Esophagus muscularis mucosa (tissue), 4 donors: Measurements from ENCODE around the gene MARCO. TPM values are rescaled to one million over a fixed set of nuclear protein-coding genes. Genes with fewer than 3 reads are reported as not detected.
"Not testable (repeated sequence)": the region's sequence is repeated elsewhere in the genome, so short reads cannot be mapped to it uniquely, and the experiment has no call there.

Experiments
- DNase-seq: peaks from one replicate; pipeline ENCODE4 v3.0.0-alpha.2; 2017; ENCODE audit errors: extremely low spot score
- H3K27ac ChIP-seq, 4 donors: fragments of 200-600 bp; sonication (generic); replicated peaks in 1 of 4; 1 replicate in 3 of 4; 2 replicates in 1 of 4; pipeline ENCODE4 v1.5.1; 2016 to 2019; ENCODE audit warnings: mild to moderate bottlenecking in 1 of 4
- H3K27me3 ChIP-seq, 4 donors: fragments of 200-600 bp; sonication (generic); one replicate each; pipeline versions ENCODE4 v1.5.1 to v1.6.0; 2016 to 2019
- H3K36me3 ChIP-seq, 4 donors: fragments of 200-600 bp; sonication (generic); one replicate each; pipeline ENCODE4 v1.5.1; 2016 to 2019
- H3K4me1 ChIP-seq, 4 donors: fragments of 200-600 bp; sonication (generic); one replicate each; pipeline ENCODE4 v1.5.1; 2016 to 2019
- H3K4me3 ChIP-seq, 4 donors: fragments of 200-600 bp; sonication (generic); 1 replicate in 2 of 4; 2 replicates in 2 of 4; pipeline ENCODE4 v1.5.1; 2016 to 2019; ENCODE audit warnings: mild to moderate bottlenecking in 4 of 4, moderate library complexity in 1 of 4
- H3K9me3 ChIP-seq, 4 donors: fragments of 200-600 bp; sonication (generic); 1 replicate in 3 of 4; 2 replicates in 1 of 4; pipeline ENCODE4 v1.5.1; 2016 to 2019
- EP300 ChIP-seq: sonication (generic); formaldehyde crosslinking; IDR thresholded peaks from one replicate; pipeline ENCODE4 v1.6.1; 2017; ENCODE audit warnings: antibody characterized with exemption
- POLR2A ChIP-seq: fragments of 450-650 bp; IDR thresholded peaks from one replicate; pipeline ENCODE4 v1.6.1; 2017; ENCODE audit warnings: antibody characterized with exemption, moderate library complexity, mild to moderate bottlenecking, low read depth
- POLR2AphosphoS5 ChIP-seq, 2 donors: sonication (generic); formaldehyde crosslinking; IDR thresholded peaks; one replicate each; pipeline ENCODE4 v1.6.1; 2017; ENCODE audit warnings: antibody characterized with exemption in 2 of 2
- WGBS: methylation state at CpG from one replicate; pipeline ENCODE4 v1.1.5; 2018; 5-methylcytosine and 5-hydroxymethylcytosine counted together
- intact Hi-C: fragments of 100-400 bp; cut with DNase I; formaldehyde crosslinking; loops from one replicate; pipeline ENCODE4 v1.15.1; 2023
- total RNA-seq, 4 donors: library from RNA; depleted of rRNA; stranded (reverse); fragments of >200 nt; gene quantifications; one replicate each; pipeline versions ENCODE4 v1.1.0 to v1.2.1, GENCODE V29; 2016
- TF ChIP-seq, protein P1 (sequence below), 3 experiments: fragments of 200-600 bp in 2 of 3; fragments of 450-650 bp in 1 of 3; sonication (generic) in 2 of 3; IDR thresholded peaks; one replicate each; pipeline ENCODE4 v1.5.1; 2017 to 2019; ENCODE audit warnings: antibody characterized with exemption in 3 of 3, mild to moderate bottlenecking in 2 of 3, moderate library complexity in 1 of 3

Gene MARCO
- total RNA-seq, 4 donors from 2014 or later = 7.3 to 19.8 (median 12.9) TPM

DNA sequence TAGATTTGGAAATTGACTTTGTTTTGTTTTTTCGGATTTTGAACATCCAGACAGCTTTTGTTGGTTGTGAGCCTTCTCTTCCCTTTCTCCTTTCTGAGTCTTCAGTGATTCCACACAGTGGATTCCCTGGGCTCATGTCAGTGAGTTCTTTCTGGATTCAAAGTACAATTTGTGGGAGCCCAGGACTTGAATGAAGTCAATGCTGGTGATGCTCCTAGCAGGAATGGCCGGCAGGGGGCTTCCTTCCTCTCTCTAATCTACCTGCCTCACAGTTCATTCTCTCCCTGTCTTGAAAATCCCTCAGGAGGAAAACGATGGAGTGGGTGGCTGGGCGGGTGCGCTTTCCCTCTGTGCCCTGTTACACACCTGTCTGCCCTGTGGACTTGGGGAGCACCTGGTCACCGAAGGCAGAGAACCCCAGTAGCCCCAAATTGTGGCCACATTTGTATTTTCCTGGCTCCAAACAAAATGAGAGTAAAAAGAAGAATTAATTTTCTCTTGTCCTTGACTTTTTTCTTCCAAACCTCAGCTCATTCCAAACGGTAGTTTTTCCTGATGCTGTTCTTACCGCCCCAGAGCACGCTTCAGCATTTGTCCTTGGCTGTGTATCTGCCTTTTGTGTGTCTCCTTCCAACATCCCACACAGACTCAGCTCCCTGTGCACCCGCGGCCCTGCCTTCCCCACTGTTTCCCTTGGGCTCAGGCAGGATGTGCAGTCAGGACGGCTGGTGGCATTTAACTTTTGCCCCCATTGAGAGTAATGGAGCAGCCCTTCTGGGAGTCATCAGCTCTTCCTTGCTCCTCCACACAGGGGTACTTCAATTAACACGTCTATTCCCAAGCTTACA is 86.6 kb downstream of the MARCO start:
- H3K36me3 ChIP-seq = no peaks in the 10 kb centered on the region
- H3K27ac ChIP-seq = no peak overlapping the region
- peaks cover 0 to 30% (median 0%) of the 10 kb centered on the region in 4 donors for H3K27me3 ChIP-seq
- TF ChIP-seq POLR2AphosphoS5 (IDR thresholded peaks at IDR 0.05) (no peak), POLR2A (no peak), EP300 (no peak)
- TF ChIP-seq, protein P1, sequence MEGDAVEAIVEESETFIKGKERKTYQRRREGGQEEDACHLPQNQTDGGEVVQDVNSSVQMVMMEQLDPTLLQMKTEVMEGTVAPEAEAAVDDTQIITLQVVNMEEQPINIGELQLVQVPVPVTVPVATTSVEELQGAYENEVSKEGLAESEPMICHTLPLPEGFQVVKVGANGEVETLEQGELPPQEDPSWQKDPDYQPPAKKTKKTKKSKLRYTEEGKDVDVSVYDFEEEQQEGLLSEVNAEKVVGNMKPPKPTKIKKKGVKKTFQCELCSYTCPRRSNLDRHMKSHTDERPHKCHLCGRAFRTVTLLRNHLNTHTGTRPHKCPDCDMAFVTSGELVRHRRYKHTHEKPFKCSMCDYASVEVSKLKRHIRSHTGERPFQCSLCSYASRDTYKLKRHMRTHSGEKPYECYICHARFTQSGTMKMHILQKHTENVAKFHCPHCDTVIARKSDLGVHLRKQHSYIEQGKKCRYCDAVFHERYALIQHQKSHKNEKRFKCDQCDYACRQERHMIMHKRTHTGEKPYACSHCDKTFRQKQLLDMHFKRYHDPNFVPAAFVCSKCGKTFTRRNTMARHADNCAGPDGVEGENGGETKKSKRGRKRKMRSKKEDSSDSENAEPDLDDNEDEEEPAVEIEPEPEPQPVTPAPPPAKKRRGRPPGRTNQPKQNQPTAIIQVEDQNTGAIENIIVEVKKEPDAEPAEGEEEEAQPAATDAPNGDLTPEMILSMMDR (IDR thresholded peaks at IDR 0.05) = peak in 1 of 3 experiments; percentile 9
- no peaks in the 10 kb centered on the region for H3K4me1 ChIP-seq
- peak; percentile 75 for DNase-seq
- no peaks in the 10 kb centered on the region for H3K9me3 ChIP-seq
- 57% methylated on average over 13 of the region's 13 CpGs for WGBS
- intact Hi-C loops = no loop called here
- H3K4me3 ChIP-seq = no peak overlapping the region

DNA sequence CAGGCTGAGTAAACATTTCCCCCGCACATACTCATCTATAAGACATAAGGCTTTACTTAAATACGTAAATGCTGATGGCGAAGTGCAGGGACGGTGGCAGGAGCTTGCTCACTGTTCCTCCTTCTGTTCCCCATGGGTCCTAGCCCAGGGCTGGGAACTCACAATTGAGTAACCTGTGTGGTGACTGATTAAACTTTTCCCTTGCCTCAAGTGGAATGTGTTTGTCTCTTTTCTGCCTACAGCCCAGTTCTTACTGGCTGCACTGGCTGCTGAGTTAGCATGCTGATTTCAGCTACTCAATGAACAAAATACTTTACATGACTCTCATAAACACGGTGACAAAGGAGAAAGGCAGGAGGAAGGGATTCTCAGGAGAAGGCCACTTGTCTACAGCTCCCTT is 87.3 kb downstream of the MARCO start:
- peaks cover 0 to 3% (median under 1%) of the 10 kb centered on the region in 4 donors for H3K9me3 ChIP-seq
- WGBS = 65% methylated on average over 5 of the region's 5 CpGs
- intact Hi-C loops = no loop called here
- no peak overlapping the region for H3K4me3 ChIP-seq
- H3K27me3 ChIP-seq = peaks cover 0 to 24% (median 0%) of the 10 kb centered on the region in 4 donors
- H3K4me1 ChIP-seq = no peaks in the 10 kb centered on the region
- TF ChIP-seq EP300 (no peak), POLR2AphosphoS5 (IDR thresholded peaks at IDR 0.05) (no peak), POLR2A (no peak)
- TF ChIP-seq, protein P1 (IDR thresholded peaks at IDR 0.05) = no peak
- DNase-seq = no peak
- H3K36me3 ChIP-seq = no peaks in the 10 kb centered on the region
- H3K27ac ChIP-seq = no peak overlapping the region

DNA sequence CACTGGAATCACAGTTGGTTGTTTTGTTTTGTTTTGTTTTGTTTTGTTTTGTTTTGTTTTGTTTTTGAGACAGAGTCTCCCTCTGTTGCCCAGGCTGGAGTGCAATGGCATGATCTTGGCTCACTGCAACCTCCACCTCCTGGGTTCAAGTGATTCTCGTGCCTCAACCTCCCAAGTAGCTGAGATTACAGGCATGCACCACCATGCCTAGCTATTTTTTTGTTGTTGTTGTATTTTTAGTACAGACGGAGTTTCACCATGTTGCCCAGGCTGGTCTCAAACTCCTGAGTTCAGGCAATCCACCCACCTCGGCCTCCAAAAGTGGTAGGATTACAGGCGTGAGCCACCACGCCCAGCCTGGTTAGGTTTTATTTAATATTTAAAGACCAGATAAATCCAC is 95.9 kb downstream of the MARCO start:
- H3K27ac ChIP-seq, H3K4me3 ChIP-seq, H3K36me3 ChIP-seq, H3K4me1 ChIP-seq, DNase-seq, intact Hi-C loops, H3K27me3 ChIP-seq: not testable (repeated sequence)
- H3K9me3 ChIP-seq = peaks cover 0 to 21% (median 9%) of the 10 kb centered on the region in 4 donors
- 73% methylated on average over 5 of the region's 5 CpGs for WGBS

DNA sequence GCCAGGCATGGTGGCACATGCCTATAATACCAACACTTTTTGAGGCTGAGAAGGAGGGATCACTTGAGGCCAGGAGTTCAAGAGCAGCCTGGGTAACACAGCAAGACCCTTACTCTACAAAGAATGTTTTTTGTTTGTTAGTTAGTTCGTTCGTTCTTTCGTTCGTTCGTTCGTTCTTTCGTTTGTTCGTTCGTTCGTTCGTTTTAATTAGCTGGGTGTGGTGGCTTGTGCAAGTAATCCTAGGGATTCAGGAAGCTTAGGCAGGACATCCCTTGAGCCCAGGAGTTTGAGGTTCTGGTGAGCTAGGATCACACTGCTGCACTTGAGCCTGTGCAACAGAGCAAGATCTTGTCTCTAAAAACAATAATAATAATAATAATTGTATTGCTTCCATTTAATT is 98.7 kb downstream of the MARCO start:
- H3K27me3 ChIP-seq = peaks cover 0 to 5% (median 0%) of the 10 kb centered on the region in 4 donors
- WGBS = 89% methylated on average over 11 of the region's 11 CpGs
- peak; percentile 70 for DNase-seq
- no peak overlapping the region for H3K27ac ChIP-seq
- intact Hi-C loops = no loop called here
- no peak overlapping the region for H3K4me3 ChIP-seq
- H3K4me1 ChIP-seq = no peaks in the 10 kb centered on the region
- no peaks in the 10 kb centered on the region for H3K36me3 ChIP-seq
- TF ChIP-seq POLR2A (no peak), POLR2AphosphoS5 (IDR thresholded peaks at IDR 0.05) (no peak), EP300 (no peak)
- TF ChIP-seq, protein P1 (IDR thresholded peaks at IDR 0.05) = no peak
- peaks cover 0 to 19% (median 5%) of the 10 kb centered on the region in 4 donors for H3K9me3 ChIP-seq

Other genes with a start within 250 kb of the MARCO start
- gene EN1, start 94.5 kb upstream of the MARCO start, total RNA-seq = under 1 TPM in 3 of 4 donors, not detected in 1; 0.11 to 0.17 (median 0.13) TPM
- not detected for gene C1QL2, start 216.6 kb downstream of the MARCO start, total RNA-seq